Neural cell (in vitro differentiated cells): ENCODE results near the gene PTPN20. TPM values are rescaled to one million over a fixed set of nuclear protein-coding genes. Genes with fewer than 3 reads are reported as not detected.

ENCODE experiments used
- H2AFZ ChIP-seq: fragments of 200-600, 300-800 bp; sonication (generic), shearing (Covaris generic); 2 replicates; pipeline ENCODE4 v1.6.0; 2014; ENCODE audit warnings: low read depth, mild to moderate bottlenecking, antibody characterized with exemption, low read length, moderate library complexity
- H3F3A ChIP-seq: fragments of 200-600 bp; shearing (Covaris generic); 2 replicates; pipeline ENCODE4 v1.6.1; 2016; ENCODE audit warnings: mild to moderate bottlenecking, moderate library complexity, mixed read lengths, antibody characterized with exemption, low read length; ENCODE audit not compliant: insufficient read depth, poor library complexity, severe bottlenecking
- H3K27ac ChIP-seq: fragments of 200-600, 300-800 bp; sonication (generic), shearing (Covaris generic); 2 replicates; pipeline ENCODE4 v1.5.1; 2014; ENCODE audit warnings: mild to moderate bottlenecking, low read length, moderate library complexity
- H3K27me3 ChIP-seq: fragments of 300-800, 200-600 bp; sonication (generic), shearing (Covaris generic); 2 replicates; pipeline ENCODE4 v1.6.0; 2014; ENCODE audit warnings: mild to moderate bottlenecking, low read depth, low read length, moderate library complexity; ENCODE audit not compliant: insufficient read depth
- H3K36me3 ChIP-seq: fragments of 300-800, 200-600 bp; sonication (generic), shearing (Covaris generic); 2 replicates; pipeline ENCODE4 v1.5.1; 2014; ENCODE audit warnings: mild to moderate bottlenecking, antibody characterized with exemption, low read length, moderate library complexity; ENCODE audit not compliant: insufficient read depth
- H3K4me2 ChIP-seq: fragments of 300-800, 200-600 bp; sonication (generic), shearing (Covaris generic); 2 replicates; pipeline ENCODE4 v1.6.0; 2014; ENCODE audit warnings: mild to moderate bottlenecking, low read length
- H3K4me3 ChIP-seq: fragments of 300-800, 200-600 bp; sonication (generic), shearing (Covaris generic); 2 replicates; pipeline ENCODE4 v1.5.1; 2014; ENCODE audit warnings: mild to moderate bottlenecking, low read length, moderate library complexity
- H3K79me2 ChIP-seq: fragments of 200-600 bp; shearing (Covaris generic); replicated peaks from 2 replicates; pipeline ENCODE4 v1.6.0; 2014; ENCODE audit warnings: mild to moderate bottlenecking, low read length, moderate library complexity; ENCODE audit not compliant: insufficient read depth
- H3K9ac ChIP-seq: fragments of 300-800, 200-600 bp; sonication (generic), shearing (Covaris generic); 2 replicates; pipeline ENCODE4 v1.6.1; 2016; ENCODE audit warnings: mild to moderate bottlenecking, low read length, mixed read lengths
- H3K9me2 ChIP-seq: fragments of 200-600 bp; shearing (Covaris generic); 2 replicates; pipeline ENCODE4 v1.6.1; 2016; ENCODE audit warnings: mild to moderate bottlenecking, low read length, mixed read lengths; ENCODE audit not compliant: insufficient read depth
- H3K9me3 ChIP-seq: fragments of 200-600, 300-800 bp; sonication (generic), shearing (Covaris generic); 2 replicates; pipeline ENCODE4 v1.6.1; 2016; ENCODE audit warnings: mild to moderate bottlenecking, mixed run types, low read length, moderate library complexity, mixed read lengths
- H4K20me1 ChIP-seq: fragments of 200-600 bp; shearing (Covaris generic); 2 replicates; pipeline ENCODE4 v1.6.1; 2016; ENCODE audit warnings: mild to moderate bottlenecking, mixed run types; ENCODE audit not compliant: insufficient read depth
- EP300 ChIP-seq: fragments of 450-650 bp; conservative IDR thresholded peaks from 2 replicates; pipeline ENCODE4 v1.6.1; 2014; ENCODE audit warnings: antibody characterized with exemption, mild to moderate bottlenecking, moderate library complexity; ENCODE audit not compliant: poor library complexity, severe bottlenecking
- EZH2 ChIP-seq: fragments of 200-600, 300-800 bp; shearing (Covaris generic), sonication (generic); IDR thresholded peaks from 2 replicates; pipeline ENCODE4 v1.6.1; 2014; ENCODE audit warnings: antibody characterized with exemption, low read length, borderline replicate concordance, mild to moderate bottlenecking; ENCODE audit not compliant: insufficient read depth, poor library complexity, severe bottlenecking
- MXI1 ChIP-seq: fragments of 450-650 bp; conservative IDR thresholded peaks from 2 replicates; pipeline ENCODE4 v1.6.1; 2014; ENCODE audit warnings: antibody characterized with exemption, mild to moderate bottlenecking; ENCODE audit not compliant: poor library complexity, severe bottlenecking
- POLR2AphosphoS5 ChIP-seq: IDR thresholded peaks from 2 replicates; pipeline ENCODE4 v1.6.1; 2012
- RAD21 ChIP-seq: fragments of 450-650 bp; conservative IDR thresholded peaks from 2 replicates; pipeline ENCODE4 v1.6.1; 2014; ENCODE audit warnings: antibody characterized with exemption, mild to moderate bottlenecking, moderate library complexity
- SMC3 ChIP-seq: fragments of 450-650 bp; conservative IDR thresholded peaks from 2 replicates; pipeline ENCODE4 v1.6.1; 2014; ENCODE audit warnings: antibody characterized with exemption, mild to moderate bottlenecking, moderate library complexity; ENCODE audit not compliant: poor library complexity
- TAF1 ChIP-seq: IDR thresholded peaks from 2 replicates; pipeline ENCODE4 v1.6.1; 2012; ENCODE audit warnings: low read depth
- polyA plus RNA-seq: library from polyadenylated mRNA; depleted of rRNA; stranded (reverse); fragments of >200 nt; gene quantifications from 2 replicates; pipeline ENCODE4 v1.2.3, GENCODE V29; 2014
- TF ChIP-seq, protein P1 (sequence below): fragments of 450-650 bp; IDR thresholded peaks from 2 replicates; pipeline ENCODE4 v1.5.1; 2014; ENCODE audit warnings: antibody characterized with exemption, mild to moderate bottlenecking, moderate library complexity; ENCODE audit not compliant: poor library complexity, severe bottlenecking
- TF ChIP-seq, protein P2 (sequence below): IDR thresholded peaks from 2 replicates; pipeline ENCODE4 v1.6.1; 2012; ENCODE audit warnings: borderline replicate concordance

Gene PTPN20
- polyA plus RNA-seq, 1 donor from 2014 or later: not detected

DNA sequence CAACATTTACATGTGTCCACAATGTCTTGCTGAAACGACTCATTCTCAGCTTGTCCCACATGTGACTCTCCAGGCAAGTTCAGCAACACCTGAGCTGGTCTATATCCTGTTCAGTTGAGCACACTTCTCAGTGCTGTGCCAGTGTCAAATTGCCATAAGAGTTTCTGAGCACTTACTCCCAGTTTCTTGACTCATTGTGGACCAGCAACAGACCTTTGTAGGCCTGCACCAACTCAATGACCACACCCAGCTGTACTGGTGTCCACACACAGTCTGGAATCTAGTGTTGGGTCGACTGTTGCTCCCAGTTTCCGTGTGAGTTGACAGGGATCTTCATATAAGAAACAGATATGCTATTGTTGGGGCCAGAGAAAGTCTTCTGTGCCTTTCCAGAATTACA lies 88.0 kb downstream of the PTPN20 start:
- H3K4me2 ChIP-seq: no peak overlapping the region
- H3K79me2 ChIP-seq: no peaks in the 10 kb centered on the region
- no peak overlapping the region for H3K9ac ChIP-seq
- H3K9me2 ChIP-seq: no peaks in the 10 kb centered on the region
- TF ChIP-seq, protein P1, sequence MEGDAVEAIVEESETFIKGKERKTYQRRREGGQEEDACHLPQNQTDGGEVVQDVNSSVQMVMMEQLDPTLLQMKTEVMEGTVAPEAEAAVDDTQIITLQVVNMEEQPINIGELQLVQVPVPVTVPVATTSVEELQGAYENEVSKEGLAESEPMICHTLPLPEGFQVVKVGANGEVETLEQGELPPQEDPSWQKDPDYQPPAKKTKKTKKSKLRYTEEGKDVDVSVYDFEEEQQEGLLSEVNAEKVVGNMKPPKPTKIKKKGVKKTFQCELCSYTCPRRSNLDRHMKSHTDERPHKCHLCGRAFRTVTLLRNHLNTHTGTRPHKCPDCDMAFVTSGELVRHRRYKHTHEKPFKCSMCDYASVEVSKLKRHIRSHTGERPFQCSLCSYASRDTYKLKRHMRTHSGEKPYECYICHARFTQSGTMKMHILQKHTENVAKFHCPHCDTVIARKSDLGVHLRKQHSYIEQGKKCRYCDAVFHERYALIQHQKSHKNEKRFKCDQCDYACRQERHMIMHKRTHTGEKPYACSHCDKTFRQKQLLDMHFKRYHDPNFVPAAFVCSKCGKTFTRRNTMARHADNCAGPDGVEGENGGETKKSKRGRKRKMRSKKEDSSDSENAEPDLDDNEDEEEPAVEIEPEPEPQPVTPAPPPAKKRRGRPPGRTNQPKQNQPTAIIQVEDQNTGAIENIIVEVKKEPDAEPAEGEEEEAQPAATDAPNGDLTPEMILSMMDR: no peak
- no peak for TF ChIP-seq POLR2AphosphoS5
- TF ChIP-seq TAF1: no peak
- TF ChIP-seq, protein P2, sequence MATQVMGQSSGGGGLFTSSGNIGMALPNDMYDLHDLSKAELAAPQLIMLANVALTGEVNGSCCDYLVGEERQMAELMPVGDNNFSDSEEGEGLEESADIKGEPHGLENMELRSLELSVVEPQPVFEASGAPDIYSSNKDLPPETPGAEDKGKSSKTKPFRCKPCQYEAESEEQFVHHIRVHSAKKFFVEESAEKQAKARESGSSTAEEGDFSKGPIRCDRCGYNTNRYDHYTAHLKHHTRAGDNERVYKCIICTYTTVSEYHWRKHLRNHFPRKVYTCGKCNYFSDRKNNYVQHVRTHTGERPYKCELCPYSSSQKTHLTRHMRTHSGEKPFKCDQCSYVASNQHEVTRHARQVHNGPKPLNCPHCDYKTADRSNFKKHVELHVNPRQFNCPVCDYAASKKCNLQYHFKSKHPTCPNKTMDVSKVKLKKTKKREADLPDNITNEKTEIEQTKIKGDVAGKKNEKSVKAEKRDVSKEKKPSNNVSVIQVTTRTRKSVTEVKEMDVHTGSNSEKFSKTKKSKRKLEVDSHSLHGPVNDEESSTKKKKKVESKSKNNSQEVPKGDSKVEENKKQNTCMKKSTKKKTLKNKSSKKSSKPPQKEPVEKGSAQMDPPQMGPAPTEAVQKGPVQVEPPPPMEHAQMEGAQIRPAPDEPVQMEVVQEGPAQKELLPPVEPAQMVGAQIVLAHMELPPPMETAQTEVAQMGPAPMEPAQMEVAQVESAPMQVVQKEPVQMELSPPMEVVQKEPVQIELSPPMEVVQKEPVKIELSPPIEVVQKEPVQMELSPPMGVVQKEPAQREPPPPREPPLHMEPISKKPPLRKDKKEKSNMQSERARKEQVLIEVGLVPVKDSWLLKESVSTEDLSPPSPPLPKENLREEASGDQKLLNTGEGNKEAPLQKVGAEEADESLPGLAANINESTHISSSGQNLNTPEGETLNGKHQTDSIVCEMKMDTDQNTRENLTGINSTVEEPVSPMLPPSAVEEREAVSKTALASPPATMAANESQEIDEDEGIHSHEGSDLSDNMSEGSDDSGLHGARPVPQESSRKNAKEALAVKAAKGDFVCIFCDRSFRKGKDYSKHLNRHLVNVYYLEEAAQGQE: no peak
- no peak for TF ChIP-seq EP300
- no peak for TF ChIP-seq MXI1
- no peak for TF ChIP-seq EZH2
- no peak for TF ChIP-seq SMC3
- TF ChIP-seq RAD21: no peak
- H4K20me1 ChIP-seq: no peaks in the 10 kb centered on the region
- H3K9me3 ChIP-seq: no peaks in the 10 kb centered on the region
- no peaks in the 10 kb centered on the region for H3F3A ChIP-seq
- H3K36me3 ChIP-seq: no peaks in the 10 kb centered on the region
- H2AFZ ChIP-seq: no peak overlapping the region
- no peak overlapping the region for H3K4me3 ChIP-seq
- no peaks in the 10 kb centered on the region for H3K27me3 ChIP-seq
- no peak overlapping the region for H3K27ac ChIP-seq

DNA sequence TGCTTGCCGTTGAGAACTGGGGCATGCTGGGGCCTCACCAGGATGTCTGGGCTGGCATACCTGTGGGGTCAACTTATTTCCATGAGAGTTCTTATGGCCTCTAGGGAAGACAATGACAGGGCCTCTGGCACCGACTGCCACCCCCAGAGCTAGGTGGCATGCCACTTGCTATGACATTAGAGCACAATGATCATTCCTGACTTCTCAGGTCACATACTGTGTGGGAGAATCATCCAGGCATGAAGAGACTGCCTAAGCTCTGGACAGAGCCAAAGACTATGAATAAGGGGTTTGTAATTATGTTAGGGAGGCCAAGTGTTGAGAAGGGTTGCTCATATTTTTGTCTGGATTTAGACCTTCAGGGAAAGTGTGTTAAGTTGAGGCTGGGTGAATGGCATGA lies 97.5 kb downstream of the PTPN20 start:
- Histone ChIP-seq H3K79me2 (no peaks in the 10 kb centered on the region), H3K9me2 (no peaks in the 10 kb centered on the region), H3K9ac (no peak overlapping the region), H4K20me1 (no peaks in the 10 kb centered on the region), H3K4me3 (no peak overlapping the region), H2AFZ (no peak overlapping the region), H3K4me2 (no peak overlapping the region), H3K9me3 (no peaks in the 10 kb centered on the region), H3K27ac (no peak overlapping the region), H3K27me3 (no peaks in the 10 kb centered on the region), H3F3A (no peaks in the 10 kb centered on the region), H3K36me3 (no peaks in the 10 kb centered on the region)
- TF ChIP-seq POLR2AphosphoS5: no peak

DNA sequence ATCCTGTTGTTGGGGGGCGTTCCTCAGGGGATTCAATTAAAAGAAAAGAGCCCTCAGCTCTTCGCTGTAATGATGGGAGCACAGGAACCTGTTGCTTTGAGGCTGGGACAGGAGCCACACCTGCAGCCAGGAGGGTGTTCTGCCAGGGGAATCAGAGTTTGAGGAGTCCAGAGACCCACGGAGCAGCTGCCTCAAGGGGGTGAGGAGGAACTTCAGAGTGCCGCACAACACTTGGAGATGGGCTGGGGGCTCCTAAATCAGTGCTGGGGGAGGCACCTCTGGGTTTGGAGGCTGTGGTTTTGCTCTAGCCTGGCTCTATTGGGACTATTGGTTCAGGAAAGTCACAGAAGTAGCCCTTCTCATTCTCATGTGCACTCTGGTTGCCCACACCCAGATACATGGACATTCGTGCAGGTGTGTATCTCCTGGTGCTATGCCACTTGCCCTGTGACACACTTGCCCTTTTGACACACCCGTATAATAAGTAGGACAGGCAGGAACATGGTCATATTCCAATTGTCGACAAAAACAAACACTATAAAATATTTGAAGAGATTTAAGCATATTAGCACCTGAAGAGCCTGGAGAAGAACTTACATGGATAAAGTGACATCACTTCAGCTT lies 98.1 kb downstream of the PTPN20 start:
- Histone ChIP-seq H3K9me2 (no peaks in the 10 kb centered on the region), H3K4me2 (no peak overlapping the region), H3K9ac (no peak overlapping the region), H3K36me3 (no peaks in the 10 kb centered on the region), H4K20me1 (no peaks in the 10 kb centered on the region), H3K79me2 (no peaks in the 10 kb centered on the region), H3K9me3 (no peaks in the 10 kb centered on the region), H2AFZ (no peak overlapping the region), H3K4me3 (no peak overlapping the region), H3K27ac (no peak overlapping the region), H3K27me3 (no peaks in the 10 kb centered on the region), H3F3A (no peaks in the 10 kb centered on the region)
- TF ChIP-seq SMC3 (no peak), RAD21 (no peak), TAF1 (no peak), POLR2AphosphoS5 (no peak), EP300 (no peak), EZH2 (no peak), MXI1 (no peak)
- TF ChIP-seq, protein P1: no peak
- TF ChIP-seq, protein P2: no peak
